H1 (cell line): ENCODE measurements around the gene MRPS34. TPM values are rescaled to one million over a fixed set of nuclear protein-coding genes. Genes with fewer than 3 reads are reported as not detected.

Experiments used
- CTCF ChIA-PET: fragments of 300-600 bp; sonication (Branson Sonifier 250); formaldehyde crosslinking; loops from one replicate; lab custom pipeline; 2021; ENCODE audit not compliant: partially characterized antibody; lab: Charles Lee
- POLR2A ChIA-PET: fragments of 300-600 bp; sonication (Branson Sonifier 250); formaldehyde crosslinking; loops from one replicate; lab custom pipeline; 2021; ENCODE audit warnings: inconsistent platforms; ENCODE audit not compliant: partially characterized antibody; lab: Charles Lee
- DNase-seq, 2 experiments: peaks; one replicate each; pipeline versions ENCODE4 v3.0.0 to v3.0.0-alpha.2; 2010 to 2022; ENCODE audit warnings: low spot score in 2 of 2, low read depth in 1 of 2, mixed read lengths in 1 of 2
- FAIRE-seq: peaks from 2 replicates; lab custom pipeline; 2011; peaks lifted over from hg19 to GRCh38; lab: Jason Lieb, UNC
- H2AFZ ChIP-seq: 2 replicates; pipeline ENCODE4 v1.8.1; 2012; ENCODE audit warnings: low read length, inconsistent platforms
- H2AK5ac ChIP-seq: 2 replicates; pipeline ENCODE4 v1.6.1; 2013; ENCODE audit warnings: low read depth, low read length
- H2BK120ac ChIP-seq: replicated peaks from 2 replicates; pipeline ENCODE3; 2013; ENCODE audit warnings: low read depth, low read length, inconsistent platforms
- H2BK12ac ChIP-seq: 2 replicates; pipeline ENCODE4 v1.6.1; 2013; ENCODE audit warnings: low read depth, low read length
- H2BK15ac ChIP-seq: 2 replicates; pipeline ENCODE4 v1.6.1; 2013; ENCODE audit warnings: low read length
- H2BK20ac ChIP-seq: 2 replicates; pipeline ENCODE4 v1.6.1; 2013; ENCODE audit warnings: low read length
- H2BK5ac ChIP-seq: 2 replicates; pipeline ENCODE4 v1.6.1; 2013; ENCODE audit warnings: low read depth, low read length
- H3K14ac ChIP-seq: 2 replicates; pipeline ENCODE4 v1.6.1; 2013; ENCODE audit warnings: inconsistent platforms; ENCODE audit not compliant: insufficient read length
- H3K18ac ChIP-seq: 2 replicates; pipeline ENCODE4 v1.6.1; 2013; ENCODE audit warnings: low read length; ENCODE audit errors: extremely low read depth
- H3K23ac ChIP-seq: 2 replicates; pipeline ENCODE4 v1.6.1; 2013; ENCODE audit warnings: inconsistent platforms; ENCODE audit not compliant: insufficient read length
- H3K23me2 ChIP-seq: 2 replicates; pipeline ENCODE4 v1.6.1; 2013; ENCODE audit warnings: low read depth, low read length
- H3K27ac ChIP-seq: 2 replicates; pipeline ENCODE4 v1.6.1; 2011; ENCODE audit warnings: low read depth, low read length, inconsistent platforms
- H3K27me3 ChIP-seq, 4 experiments: replicated peaks in 1 of 4; 1 replicate in 1 of 4; 2 replicates in 3 of 4; pipeline versions ENCODE4 v1.6.1 to v1.8.1; 2011 to 2013; ENCODE audit warnings: low read length in 3 of 4, mild to moderate bottlenecking in 3 of 4, inconsistent platforms in 2 of 4, mixed read lengths in 2 of 4, moderate library complexity in 1 of 4; ENCODE audit not compliant: control insufficient read depth in 3 of 4, insufficient read depth in 3 of 4; ENCODE audit errors: extremely low read depth in 1 of 4
- H3K36me3 ChIP-seq, 4 experiments: 2 replicates each; pipeline versions ENCODE4 v1.6.1 to v1.8.1; 2011 to 2013; ENCODE audit warnings: mild to moderate bottlenecking in 4 of 4, low read length in 3 of 4, moderate library complexity in 2 of 4, control low read depth in 1 of 4, inconsistent platforms in 1 of 4; ENCODE audit not compliant: insufficient read depth in 4 of 4, control insufficient read depth in 2 of 4
- H3K4ac ChIP-seq: replicated peaks from 2 replicates; pipeline ENCODE3; 2013; ENCODE audit warnings: low read length, low read depth, mixed read lengths, inconsistent platforms; ENCODE audit not compliant: insufficient read length
- H3K4me1 ChIP-seq, 4 experiments: replicated peaks in 1 of 4; 1 replicate in 1 of 4; 2 replicates in 3 of 4; pipeline versions ENCODE4 v1.6.1 to v1.8.1; 2011 to 2013; ENCODE audit warnings: low read length in 3 of 4, inconsistent platforms in 2 of 4, mixed read lengths in 1 of 4; ENCODE audit not compliant: insufficient read depth in 4 of 4, control insufficient read depth in 3 of 4
- H3K4me2 ChIP-seq, 2 experiments: 2 replicates each; pipeline versions ENCODE4 v1.6.1 to v1.8.1; 2011 to 2013; ENCODE audit warnings: low read depth in 2 of 2, low read length in 2 of 2, control low read depth in 1 of 2, inconsistent platforms in 1 of 2, mild to moderate bottlenecking in 1 of 2; ENCODE audit not compliant: insufficient read depth in 1 of 2
- H3K4me3 ChIP-seq, 4 experiments: fragments of 200-600, 300-600 bp in 1 of 4; sonication (generic), shearing (Covaris generic), sonication (Bioruptor Twin) in 1 of 4; 2 replicates each; pipeline versions ENCODE4 v1.5.1 to v1.8.1; 2011 to 2016; ENCODE audit warnings: low read length in 4 of 4, low read depth in 3 of 4, control low read depth in 2 of 4, inconsistent platforms in 2 of 4, mild to moderate bottlenecking in 2 of 4, mixed read lengths in 1 of 4, moderate library complexity in 1 of 4; ENCODE audit not compliant: insufficient read depth in 2 of 4; ENCODE audit errors: extremely low read depth in 1 of 4
- H3K56ac ChIP-seq: replicated peaks from 2 replicates; pipeline ENCODE3; 2013; ENCODE audit warnings: low read depth, mild to moderate bottlenecking, mixed read lengths, low read length, inconsistent platforms; ENCODE audit not compliant: insufficient read length
- H3K79me1 ChIP-seq: 2 replicates; pipeline ENCODE4 v1.6.1; 2013; ENCODE audit warnings: low read depth, low read length, control low read depth
- H3K79me2 ChIP-seq, 2 experiments: 2 replicates each; pipeline versions ENCODE4 v1.6.1 to v1.8.1; 2012 to 2013; ENCODE audit warnings: low read length in 2 of 2, mild to moderate bottlenecking in 2 of 2, inconsistent platforms in 1 of 2; ENCODE audit not compliant: insufficient read depth in 2 of 2, control insufficient read depth in 1 of 2
- H3K9ac ChIP-seq, 4 experiments: replicated peaks in 1 of 4; 1 replicate in 1 of 4; 2 replicates in 3 of 4; pipeline versions ENCODE4 v1.6.1 to v1.8.1; 2011 to 2013; ENCODE audit warnings: low read depth in 3 of 4, low read length in 3 of 4, control low read depth in 2 of 4, mild to moderate bottlenecking in 2 of 4, moderate library complexity in 2 of 4, inconsistent platforms in 1 of 4; ENCODE audit errors: extremely low read depth in 1 of 4
- H3K9me3 ChIP-seq, 2 experiments: 2 replicates each; pipeline versions ENCODE4 v1.6.1 to v1.8.1; 2012 to 2013; ENCODE audit warnings: mild to moderate bottlenecking in 2 of 2, moderate library complexity in 2 of 2, control low read depth in 1 of 2, inconsistent platforms in 1 of 2, low read depth in 1 of 2, low read length in 1 of 2, mixed read lengths in 1 of 2; ENCODE audit not compliant: insufficient read depth in 2 of 2
- H4K20me1 ChIP-seq, 2 experiments: replicated peaks in 1 of 2; 2 replicates each; pipeline versions ENCODE3 to v1.8.1; 2011 to 2013; ENCODE audit warnings: inconsistent platforms in 2 of 2, low read length in 2 of 2, mild to moderate bottlenecking in 1 of 2; ENCODE audit not compliant: insufficient read depth in 2 of 2, control insufficient read depth in 1 of 2
- H4K5ac ChIP-seq: 2 replicates; pipeline ENCODE4 v1.6.1; 2013; ENCODE audit warnings: low read length, low read depth, mixed read lengths, inconsistent platforms; ENCODE audit not compliant: insufficient read length
- H4K8ac ChIP-seq: 2 replicates; pipeline ENCODE4 v1.8.0; 2013; ENCODE audit warnings: mild to moderate bottlenecking, moderate library complexity, low read length, inconsistent platforms; ENCODE audit not compliant: insufficient read depth; ENCODE audit errors: extremely low read depth
- H4K91ac ChIP-seq: replicated peaks from 2 replicates; pipeline ENCODE3; 2013; ENCODE audit warnings: low read length, mixed read lengths, inconsistent platforms; ENCODE audit not compliant: insufficient read length
- ASH2L ChIP-seq: fragments of 200-600, 300-600 bp; sonication (generic); IDR thresholded peaks from one replicate; pipeline ENCODE4 v1.7.1; 2017; ENCODE audit warnings: low read length
- CBX5 ChIP-seq: fragments of 300-800, 300-1000 bp; sonication (generic); IDR thresholded peaks from 2 replicates; pipeline ENCODE4 v1.7.1; 2016; ENCODE audit warnings: antibody characterized with exemption, low read length, low read depth
- CREB1 ChIP-seq: IDR thresholded peaks from 2 replicates; pipeline ENCODE4 v1.6.1; 2012; ENCODE audit warnings: inconsistent platforms
- EZH2 ChIP-seq: fragments of 200-600 bp; sonication (generic); IDR thresholded peaks from 2 replicates; pipeline ENCODE4 v1.7.1; 2012; ENCODE audit warnings: low read depth, mild to moderate bottlenecking, moderate library complexity, low read length, inconsistent platforms; ENCODE audit not compliant: severe bottlenecking
- GTF2F1 ChIP-seq: IDR thresholded peaks from 2 replicates; pipeline ENCODE4 v1.6.1; 2012; ENCODE audit warnings: low read depth, low read length, improper control_type of control experiment, borderline replicate concordance
- KDM4A ChIP-seq: IDR thresholded peaks from one replicate; pipeline ENCODE4 v1.7.1; 2012; ENCODE audit warnings: low read depth, mild to moderate bottlenecking, moderate library complexity, low read length, inconsistent platforms; ENCODE audit not compliant: severe bottlenecking
- NANOG ChIP-seq: IDR thresholded peaks from 2 replicates; pipeline ENCODE4 v1.6.1; 2011; ENCODE audit warnings: low read length, low read depth, mild to moderate bottlenecking, inconsistent platforms; ENCODE audit not compliant: insufficient read depth, poor library complexity, severe bottlenecking
- RNF2 ChIP-seq: fragments of 200-900, 300-1000 bp; sonication (generic); IDR thresholded peaks from 2 replicates; pipeline ENCODE4 v1.7.1; 2016; ENCODE audit warnings: borderline replicate concordance, low read depth, mild to moderate bottlenecking, antibody characterized with exemption, low read length; ENCODE audit not compliant: poor library complexity, severe bottlenecking; ENCODE audit errors: missing control alignments
- SIRT6 ChIP-seq: IDR thresholded peaks from one replicate; pipeline ENCODE4 v1.7.1; 2012; ENCODE audit warnings: low read length, inconsistent platforms
- TAF1 ChIP-seq: IDR thresholded peaks from 2 replicates; pipeline ENCODE4 v1.6.1; 2011; ENCODE audit warnings: mild to moderate bottlenecking, low read depth, low read length
- TAF7 ChIP-seq: optimal IDR thresholded peaks from 2 replicates; pipeline ENCODE3; 2011; ENCODE audit warnings: low read depth, mild to moderate bottlenecking, inconsistent platforms, low read length, moderate library complexity, borderline replicate concordance
- TCF12 ChIP-seq: IDR thresholded peaks from 2 replicates; pipeline ENCODE4 v1.6.1; 2011; ENCODE audit warnings: low read depth, mild to moderate bottlenecking, low read length
- WGBS, 2 experiments: shearing (Covaris generic) in 1 of 2; methylation state at CpG; one replicate each; pipeline versions ENCODE4 v1.1.6 to v1.1.7; 2013 to 2015; ENCODE audit warnings: low lambda C conversion rate in 2 of 2, mixed read lengths in 2 of 2, inconsistent platforms in 1 of 2, low coverage in 1 of 2, missing lambda C conversion rate in 1 of 2; ENCODE audit not compliant: insufficient replicate concordance in 2 of 2, insufficient coverage in 1 of 2, insufficient read length in 1 of 2; ENCODE audit errors: extremely low coverage in 1 of 2, missing lambda C conversion rate in 1 of 2; 5-methylcytosine and 5-hydroxymethylcytosine counted together
- polyA plus RNA-seq, 7 experiments: library from polyadenylated mRNA; depleted of rRNA in 3 of 7; stranded (reverse) in 5 of 7; unstranded in 2 of 7; fragments of >200 nt in 5 of 7; fragments of 200-250 nt in 2 of 7; gene quantifications; 1 replicate in 5 of 7; 2 replicates in 1 of 7; 4 replicates in 1 of 7; pipeline versions ENCODE4 v1.2.1 to v1.2.3, GENCODE V29; 2011 to 2013; ENCODE audit warnings: missing spikeins in 2 of 7, mixed read lengths in 2 of 7
- total RNA-seq: library from RNA; stranded (reverse); fragmentation: NEBNext Ultra II Directional; extraction: Animal tissue kit (Norgen Biotek cat#: 25700); gene quantifications from 2 replicates; pipeline ENCODE4 v1.2.1, GENCODE V29; 2021

Gene MRPS34
- total and polyA plus RNA-seq, 2 of the 8 experiments (the other 6 are each of a cell fraction or from before 2014, with no cell fraction given), result 168 to 252 TPM

- Histone ChIP-seq H3K23me2 (no peaks in the 10 kb centered on the region), H2BK20ac (no peak overlapping the region), H2BK12ac (no peak overlapping the region), H3K79me2 (no peaks in the 10 kb centered on the region), H3K4me2 (no peak overlapping the region), H3K36me3 (peaks cover 0 to 17% (median 2%) of the 10 kb centered on the region in 4 experiments; a peak in 4 of 8 replicates), H3K14ac (no peak overlapping the region), H4K20me1 (peaks cover 0 to 2% of the 10 kb centered on the region in 2 experiments), H3K56ac (no peak overlapping the region), H4K91ac (no peak overlapping the region), H3K4me3 (no peak overlapping the region), H3K9ac (no peak overlapping the region), H2AK5ac (no peak overlapping the region), H3K79me1 (no peaks in the 10 kb centered on the region), H3K27ac (no peak overlapping the region), H3K4ac (no peak overlapping the region), H3K4me1 (no peaks in the 10 kb centered on the region), H4K8ac (no peak overlapping the region), H3K23ac (no peak overlapping the region), H2AFZ (no peak overlapping the region), H2BK15ac (no peak overlapping the region), H2BK5ac (no peak overlapping the region), H2BK120ac (no peak overlapping the region), H4K5ac (no peak overlapping the region), H3K18ac (no peak overlapping the region), H3K9me3 (no peaks in the 10 kb centered on the region), H3K27me3 (no peaks in the 10 kb centered on the region)
- FAIRE-seq (no peak), DNase-seq (no peak)
- POLR2A ChIA-PET, result interaction anchor here (0.9 kb wide), 1 partner anchor 11 kb away, joined by 3 read pairs; no protein-coding TSS in a partner anchor
- WGBS, 2 experiments, result 94% methylated on average over 14 of the region's 14 CpGs; no CpG with 5 or more reads in 1 of the 2 experiments
- CTCF ChIA-PET, result no interaction called here
- TF ChIP-seq SIRT6, result no peak
- TF ChIP-seq RNF2, result no peak
- TF ChIP-seq ASH2L, result no peak
- TF ChIP-seq CREB1, result no peak
- TF ChIP-seq TAF1, result no peak
- TF ChIP-seq GTF2F1, result no peak
- no peak for TF ChIP-seq KDM4A
- no peak for TF ChIP-seq CBX5
- no peak for TF ChIP-seq TCF12
- TF ChIP-seq NANOG, result no peak
- TF ChIP-seq TAF7, result no peak
- TF ChIP-seq EZH2, result no peak
These were observed 20.1 kb downstream of the MRPS34 start for GRCh38 chr16:1752853-1753252.
